Stimulated activated CD4-positive, alpha-beta T cell treated with anti-CD3 and anti-CD28 coated beads, Interleukin-4, amount 100 ng/mL, for 4 hours (primary cell): ENCODE data around the gene VSTM4.

ENCODE experiments used
- DNase-seq, 2 experiments: peaks; one replicate each; pipeline ENCODE4 v3.0.0-alpha.2; 2020

Gene VSTM4

DNA sequence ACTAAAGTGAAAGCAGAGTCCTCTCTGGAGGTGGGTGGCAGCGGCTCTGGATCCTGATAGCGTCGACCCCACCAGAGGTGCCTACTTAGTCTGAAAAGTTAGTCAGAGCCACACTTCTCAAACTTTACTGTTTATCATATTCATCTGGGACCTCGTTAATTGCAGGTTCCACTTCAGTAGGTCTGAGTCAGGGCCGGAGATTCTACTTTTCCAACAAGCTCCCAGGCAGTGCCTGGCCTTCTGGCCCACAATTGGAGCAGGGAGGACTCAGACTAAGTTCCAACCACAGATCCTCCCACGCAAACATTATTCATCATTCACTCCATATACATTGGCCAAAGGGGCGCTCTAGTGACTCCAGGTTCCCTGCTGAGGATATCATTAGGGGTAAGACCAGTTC is 78.1 kb downstream of the VSTM4 start:
- DNase-seq = no peak

DNA sequence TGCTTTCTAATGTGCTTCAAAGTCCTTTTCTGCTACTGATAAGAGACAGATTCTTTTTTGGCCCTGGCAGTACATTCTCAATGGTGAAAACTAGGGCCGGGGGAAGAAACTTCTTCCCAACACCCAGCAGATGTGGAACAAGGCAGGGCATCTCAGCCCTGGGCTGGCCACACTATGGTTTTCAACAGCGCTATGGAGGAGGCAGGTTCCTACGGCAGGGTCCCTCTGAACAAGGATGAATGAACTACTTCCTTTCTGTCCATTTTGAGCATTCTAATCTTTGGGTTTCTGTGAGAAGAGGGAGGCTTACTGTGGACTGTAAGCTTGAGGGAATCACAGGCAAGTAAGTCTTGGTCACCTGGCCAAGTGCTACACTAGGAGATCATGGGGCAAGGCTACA is 78.7 kb downstream of the VSTM4 start:
- no peak for DNase-seq

DNA sequence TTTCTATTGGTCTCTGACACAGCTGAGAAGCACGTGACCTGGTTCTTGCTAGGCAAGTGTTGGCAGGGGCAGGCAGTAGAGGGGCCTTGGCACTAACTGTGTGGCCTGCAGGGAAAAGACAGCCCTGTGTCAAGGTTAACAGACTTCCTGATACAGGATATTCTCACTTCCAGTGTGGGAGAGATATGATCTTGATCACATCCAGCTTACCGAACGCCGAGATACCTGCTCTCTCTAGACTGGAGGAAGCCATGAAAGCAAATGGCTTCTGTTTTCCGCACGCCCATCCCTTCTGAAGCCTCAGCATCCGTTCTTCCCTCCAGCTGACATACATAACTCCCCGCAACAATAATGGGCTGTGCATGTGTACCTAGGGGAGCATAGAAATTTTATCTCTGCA is 79.4 kb downstream of the VSTM4 start:
- no peak for DNase-seq

GRCh38 chr10:49034925-49035324 is 80.4 kb downstream of the VSTM4 start:
- no peak for DNase-seq

- DNase-seq = no peak
Measured at GRCh38 chr10:49033939-49034338, 81.4 kb downstream of the VSTM4 start.

GRCh38 chr10:49029666-49030065 is 85.7 kb downstream of the VSTM4 start:
- no peak for DNase-seq

DNA sequence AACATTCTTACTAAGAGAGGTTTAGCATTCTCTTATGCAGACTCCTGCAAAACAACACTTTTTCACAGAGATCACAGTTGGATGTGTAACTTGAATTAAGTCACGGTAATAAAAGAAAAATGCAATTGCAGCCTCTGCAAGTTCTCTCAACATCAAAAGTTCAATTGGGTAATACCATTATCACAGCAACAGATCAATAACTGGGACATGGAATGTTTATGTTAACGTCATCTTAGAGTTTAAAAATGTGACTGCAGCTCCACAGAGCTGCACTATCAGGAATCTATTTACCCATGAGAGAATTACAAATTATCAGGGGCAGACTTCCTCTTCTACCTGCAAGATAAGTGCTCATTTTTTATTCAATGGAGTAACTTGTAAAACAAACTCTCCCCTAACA is 86.7 kb downstream of the VSTM4 start:
- DNase-seq = no peak

GRCh38 chr10:49025347-49025983 is 89.9 kb downstream of the VSTM4 start:
- no peak for DNase-seq

- DNase-seq = no peak
Measured at GRCh38 chr10:49024484-49024883, 90.8 kb downstream of the VSTM4 start.

- no peak for DNase-seq
Measured at GRCh38 chr10:49023752-49024151, 91.6 kb downstream of the VSTM4 start.

GRCh38 chr10:49023071-49023470 is 92.3 kb downstream of the VSTM4 start:
- DNase-seq = no peak

DNA sequence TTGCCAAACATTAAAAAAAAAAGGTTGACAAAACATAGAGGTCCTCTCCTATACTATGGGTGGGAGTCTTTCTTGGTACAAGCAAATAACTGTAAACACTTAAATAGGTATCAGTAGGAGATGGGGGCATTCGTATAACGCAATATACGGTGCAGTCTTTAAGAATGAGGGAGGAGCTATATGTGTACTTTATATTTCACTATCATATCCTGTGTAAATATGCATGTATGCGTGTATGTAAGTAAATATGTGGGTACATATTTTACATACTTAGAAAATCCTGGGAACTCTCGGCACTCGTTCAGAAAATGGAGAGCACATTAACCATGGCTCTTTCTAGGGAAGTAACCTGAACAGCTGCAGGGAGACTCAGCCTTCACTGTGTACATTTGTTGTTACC is 93.6 kb downstream of the VSTM4 start:
- DNase-seq = no peak

DNA sequence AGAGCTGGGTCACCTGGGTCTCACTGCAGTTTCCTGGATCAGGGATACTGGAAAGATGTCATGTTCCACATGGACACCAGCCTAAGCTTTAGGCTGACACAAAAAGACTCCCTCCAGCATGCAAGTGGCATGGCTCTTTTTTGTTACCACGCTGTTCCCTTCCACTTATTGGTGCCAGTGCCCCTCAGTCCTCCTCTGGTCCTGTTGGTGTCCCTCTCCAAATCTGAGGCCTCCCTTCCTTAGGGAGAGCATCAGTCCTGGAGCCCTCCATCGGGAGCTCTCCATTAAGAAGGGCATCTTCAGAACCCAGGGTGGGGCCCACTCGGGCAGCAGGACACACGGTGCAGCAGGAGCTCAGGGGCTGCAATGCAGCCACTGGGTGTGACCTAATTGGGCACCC is 99.6 kb downstream of the VSTM4 start:
- no peak for DNase-seq

DNA sequence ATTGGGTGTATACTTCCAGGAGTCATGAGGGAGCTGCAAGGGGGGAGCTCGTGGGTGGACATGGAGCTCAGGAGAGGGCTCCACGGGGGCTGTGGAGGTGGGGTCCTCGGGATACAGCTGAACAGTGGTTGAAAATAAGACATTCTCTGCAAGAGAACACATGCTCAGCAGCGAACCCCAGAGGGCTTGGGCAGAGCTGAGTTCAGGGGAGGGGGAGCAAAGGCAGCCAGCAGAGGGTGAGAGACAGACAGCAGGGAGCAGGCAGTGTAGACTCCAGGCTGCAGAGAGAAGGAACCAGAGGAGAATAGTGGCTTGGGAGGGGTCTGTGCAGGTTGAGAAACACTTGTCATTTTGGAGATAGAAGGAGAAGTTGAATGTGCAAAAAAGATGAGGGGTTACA is 102.7 kb downstream of the VSTM4 start:
- DNase-seq = no peak

DNA sequence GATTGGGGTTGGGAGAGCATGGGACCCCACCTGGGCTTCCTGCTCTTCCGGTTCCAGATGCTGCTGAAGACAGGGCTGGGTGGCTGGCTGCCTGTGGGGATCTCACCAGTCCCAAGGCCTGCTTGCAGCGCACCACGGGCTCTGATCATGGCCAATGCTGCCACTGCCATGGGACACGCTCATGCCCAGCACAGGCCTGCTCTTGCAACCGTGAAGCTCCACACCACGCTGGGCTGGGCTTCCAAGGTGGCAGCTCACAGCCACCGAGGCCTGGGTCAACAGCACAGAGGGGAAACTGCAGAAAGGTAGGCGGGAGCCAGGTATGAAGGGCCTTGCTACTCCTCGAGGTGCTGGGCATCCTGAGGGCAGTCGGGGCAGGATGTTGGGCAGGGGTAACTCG is 103.6 kb downstream of the VSTM4 start:
- no peak for DNase-seq

DNA sequence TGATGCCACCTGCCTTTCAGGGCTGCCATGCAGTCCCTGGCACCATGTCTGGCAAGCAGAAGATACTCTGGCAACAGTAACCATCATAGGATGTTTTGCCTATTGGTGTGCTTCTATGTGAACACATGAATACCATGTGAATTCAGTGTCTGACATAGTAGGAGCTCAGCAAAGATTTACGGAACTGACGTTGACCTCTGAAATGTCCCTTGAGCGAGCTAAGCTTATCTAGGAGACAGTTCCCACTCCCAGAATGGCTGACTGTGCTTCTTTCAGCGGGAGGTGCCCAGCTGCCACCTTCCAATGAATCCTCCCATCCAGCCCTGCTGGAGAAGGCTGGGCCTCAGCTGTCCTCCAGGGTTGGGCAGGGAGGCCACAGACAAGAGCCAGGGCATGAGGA is 104.5 kb downstream of the VSTM4 start:
- DNase-seq = no peak

DNA sequence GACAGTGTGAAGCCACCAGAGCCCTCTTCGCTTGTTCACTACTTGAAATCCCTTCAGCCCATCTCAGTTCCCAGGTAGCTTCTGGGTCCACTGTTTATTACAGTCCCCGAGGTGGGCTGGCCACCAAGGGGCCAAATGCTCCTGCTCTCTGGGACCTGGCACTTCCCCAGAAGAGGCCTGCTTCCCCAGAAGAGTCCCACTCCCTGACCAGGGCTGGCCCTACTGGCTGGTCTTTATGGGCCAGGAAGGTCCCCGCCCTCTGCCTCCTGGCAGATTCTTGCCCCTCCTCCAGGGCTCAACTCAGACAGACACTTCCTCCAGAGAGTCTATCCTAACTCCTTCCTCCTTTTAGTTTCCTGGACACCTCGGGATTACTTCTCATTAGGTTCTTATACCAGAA is 105.0 kb downstream of the VSTM4 start:
- no peak for DNase-seq

- DNase-seq = no peak
Measured at GRCh38 chr10:49009199-49009979, 105.9 kb downstream of the VSTM4 start.

DNA sequence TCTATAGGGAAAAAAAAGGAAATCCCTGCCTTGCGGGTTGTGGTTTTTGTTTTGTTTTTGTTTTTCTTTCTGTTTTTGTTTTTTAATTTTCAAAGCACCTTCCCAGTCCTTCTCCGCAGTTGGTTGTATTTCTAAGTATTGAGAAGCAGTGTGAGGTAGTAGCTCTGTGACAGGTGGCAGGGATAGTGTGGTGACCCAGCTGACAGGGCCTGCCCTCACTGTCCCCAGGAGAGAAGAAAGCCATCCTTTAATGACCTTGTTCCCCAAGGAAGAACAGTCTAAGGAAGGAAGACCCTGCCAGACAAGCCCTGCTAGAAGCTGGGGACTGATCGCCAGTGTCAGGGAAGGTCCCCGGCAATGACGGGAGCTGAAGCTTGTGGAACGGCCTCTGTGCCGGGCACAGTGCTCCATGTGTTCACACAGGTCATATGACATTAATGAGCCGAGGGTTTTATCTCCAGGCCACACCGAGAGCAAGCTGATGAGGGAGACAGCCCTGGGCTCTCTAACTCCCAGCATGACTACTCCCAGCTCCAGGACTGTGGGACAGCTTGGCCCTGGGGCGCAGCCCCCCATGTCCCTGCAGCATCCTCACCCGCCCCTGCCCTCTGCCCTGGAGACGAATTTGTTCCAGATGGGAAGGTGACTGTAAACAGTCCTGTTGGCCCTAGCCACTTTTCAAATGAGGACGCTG is 106.7 kb downstream of the VSTM4 start:
- no peak for DNase-seq

DNA sequence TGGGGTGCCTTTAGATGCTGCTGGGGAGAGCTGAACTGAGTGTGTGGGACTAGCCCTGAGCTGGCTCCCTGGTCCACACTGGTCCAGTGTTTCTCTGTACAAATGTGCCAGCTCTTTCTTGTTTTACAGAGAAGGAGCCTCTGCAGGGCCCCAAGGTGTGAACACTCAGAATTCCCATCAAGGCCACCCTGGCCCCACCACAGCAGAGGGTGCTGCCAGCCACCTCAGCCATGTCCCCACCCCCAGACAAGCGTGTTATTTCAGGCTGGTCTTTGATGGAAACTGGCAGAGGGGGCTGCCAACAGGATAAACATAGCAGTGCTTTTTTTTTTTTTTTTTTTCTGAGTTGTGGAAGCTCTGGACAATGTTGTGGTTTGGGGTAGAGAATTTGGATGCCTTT is 107.2 kb downstream of the VSTM4 start:
- no peak for DNase-seq

- no peak for DNase-seq
Measured at GRCh38 chr10:49007129-49007528, 108.2 kb downstream of the VSTM4 start.

- no peak for DNase-seq
Measured at GRCh38 chr10:49005270-49005669, 110.1 kb downstream of the VSTM4 start.

GRCh38 chr10:49001870-49002672 is 113.3 kb downstream of the VSTM4 start:
- no peak for DNase-seq
